Left forelimb (tissue), 1 donor: ENCODE data around the gene UTY.
"Not testable (repeated sequence)": the region's sequence is repeated elsewhere in the genome, so short reads cannot be mapped to it uniquely, and the experiment has no call there.

Source experiments
- DNase-seq: peaks from one replicate; pipeline ENCODE4 v3.0.0-alpha.2; 2018; ENCODE audit warnings: low spot score

The UTY gene

DNA sequence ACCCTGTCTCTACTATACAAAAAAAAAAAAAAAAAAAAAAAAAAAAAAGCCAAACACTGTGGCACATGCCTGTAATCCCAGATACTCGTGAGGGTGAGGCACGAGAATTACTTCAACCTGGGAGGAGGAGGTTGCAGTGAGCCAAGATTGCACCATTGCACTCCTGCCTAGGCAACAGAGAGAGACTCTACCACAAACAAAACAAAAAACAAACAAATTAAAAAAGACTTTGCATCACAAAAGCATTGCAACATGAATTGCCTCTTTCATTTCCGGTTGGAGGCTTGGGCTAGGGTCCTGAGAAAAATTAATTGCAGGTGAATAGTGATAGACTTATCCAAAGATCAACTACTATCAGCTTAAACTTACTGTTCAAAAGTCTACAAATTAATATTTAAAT lies 180.4 kb downstream of the UTY start:
- no peak for DNase-seq

DNA sequence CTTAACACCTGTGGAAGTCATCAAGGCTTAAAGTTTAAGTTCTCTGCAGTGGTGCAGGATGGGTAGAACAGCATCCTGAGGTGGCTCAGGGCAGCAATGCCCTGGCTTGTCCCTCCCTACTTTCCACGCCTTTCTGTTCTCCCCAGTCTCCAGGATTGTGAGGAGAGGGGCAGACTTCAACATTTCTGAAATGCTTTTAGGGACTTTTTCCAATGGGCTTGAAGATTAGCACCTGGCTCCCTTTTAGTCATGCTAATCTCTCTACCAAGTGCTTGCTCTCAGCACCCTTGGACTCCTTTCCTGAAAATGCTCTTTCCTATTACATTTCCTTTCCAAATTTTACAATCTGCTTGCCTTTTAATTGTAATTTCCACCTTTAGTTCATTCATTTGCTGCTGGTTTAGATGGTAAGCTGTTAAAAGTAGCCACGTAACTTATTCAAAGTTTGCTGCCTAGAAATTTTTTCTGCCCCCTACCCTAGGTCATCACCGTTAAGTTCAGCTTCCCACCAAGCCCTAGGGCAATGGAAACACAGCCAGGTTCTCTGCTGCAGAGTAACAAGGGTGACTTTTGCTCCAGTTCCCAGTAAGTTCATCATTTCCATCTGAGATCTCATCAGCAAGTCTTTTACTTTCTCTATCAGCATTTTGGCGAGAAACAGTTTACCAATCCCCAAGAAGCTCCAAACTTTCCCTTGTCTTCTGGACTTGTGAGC lies 183.5 kb downstream of the UTY start:
- no peak for DNase-seq

DNA sequence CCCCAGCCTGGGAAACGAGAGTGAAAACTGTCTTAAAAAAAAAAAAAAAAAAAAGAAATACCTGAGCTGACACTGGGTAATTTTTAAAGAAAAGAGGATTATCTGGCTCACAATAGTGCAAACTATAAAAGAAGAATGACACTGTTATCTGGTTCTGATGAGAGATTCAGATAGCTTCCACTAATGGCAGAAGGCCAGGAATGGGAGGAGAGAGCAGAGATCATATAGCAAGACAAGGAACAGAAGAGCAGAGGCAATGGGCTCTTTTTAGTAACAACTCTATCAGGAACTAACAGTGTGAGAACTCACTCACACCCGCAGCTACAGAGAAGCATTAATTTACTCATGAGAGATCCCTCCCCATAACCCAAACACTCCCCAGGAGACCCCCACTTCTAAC lies 184.8 kb downstream of the UTY start:
- no peak for DNase-seq

DNA sequence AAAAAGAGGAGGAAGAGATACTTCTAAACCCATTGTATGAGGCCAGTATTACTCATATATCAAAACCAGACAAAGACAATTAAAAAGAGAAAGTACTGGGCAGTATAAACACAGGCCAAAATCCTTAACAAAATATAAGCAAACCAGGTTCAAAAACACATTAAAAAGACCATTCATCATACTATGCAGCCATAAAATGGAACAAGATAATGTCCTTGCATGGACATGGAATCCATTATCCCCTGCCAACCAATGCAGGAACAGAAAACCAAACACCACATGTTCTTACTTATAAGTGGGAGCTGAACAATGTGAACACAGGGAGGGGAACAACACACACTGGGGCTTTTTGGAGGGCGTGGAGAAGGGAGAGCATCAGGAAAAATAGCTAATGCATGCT lies 188.6 kb downstream of the UTY start:
- DNase-seq, result no peak

DNA sequence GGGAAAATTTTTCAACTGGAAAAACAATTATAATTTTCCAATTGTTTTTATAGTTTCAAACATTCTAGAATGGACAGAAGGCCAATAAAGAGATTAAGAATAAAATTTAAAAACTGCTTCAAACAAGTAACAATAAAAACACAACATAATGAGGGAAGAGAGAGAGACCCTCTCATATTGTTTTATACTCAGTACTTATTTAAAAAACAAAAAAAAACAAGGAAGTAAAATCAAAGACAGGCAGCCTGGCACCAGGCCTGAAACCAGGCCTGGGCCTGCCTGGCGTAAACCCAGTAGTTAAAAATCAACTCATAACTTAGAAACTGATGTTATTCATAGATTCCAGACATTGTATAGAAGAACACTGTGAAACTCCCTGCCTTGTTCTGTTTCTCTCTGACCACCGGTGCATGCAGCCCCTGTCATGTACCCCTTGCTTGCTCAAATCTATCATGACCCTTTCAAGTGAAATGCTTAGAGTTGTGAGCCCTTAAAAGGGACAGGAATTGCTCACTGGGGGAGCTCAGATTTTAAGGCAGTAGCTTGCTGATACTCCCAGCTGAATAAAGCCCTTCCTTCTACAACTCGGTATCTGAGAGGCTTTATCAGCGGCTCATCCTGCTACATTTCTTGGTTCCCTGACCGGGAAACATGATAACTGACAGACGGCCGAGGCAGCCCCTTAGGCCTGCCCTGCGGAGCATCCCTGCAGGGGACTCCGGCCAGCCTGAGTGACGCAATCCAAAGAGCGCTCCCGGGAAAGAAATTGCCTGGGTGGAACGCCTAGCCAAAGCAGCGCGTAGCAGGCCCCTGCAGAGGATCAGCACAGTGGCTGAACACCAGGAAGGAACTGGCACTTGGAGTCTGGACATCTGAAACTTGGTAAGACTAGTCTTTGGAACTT lies 197.4 kb downstream of the UTY start:
- not testable (repeated sequence) for DNase-seq

DNA sequence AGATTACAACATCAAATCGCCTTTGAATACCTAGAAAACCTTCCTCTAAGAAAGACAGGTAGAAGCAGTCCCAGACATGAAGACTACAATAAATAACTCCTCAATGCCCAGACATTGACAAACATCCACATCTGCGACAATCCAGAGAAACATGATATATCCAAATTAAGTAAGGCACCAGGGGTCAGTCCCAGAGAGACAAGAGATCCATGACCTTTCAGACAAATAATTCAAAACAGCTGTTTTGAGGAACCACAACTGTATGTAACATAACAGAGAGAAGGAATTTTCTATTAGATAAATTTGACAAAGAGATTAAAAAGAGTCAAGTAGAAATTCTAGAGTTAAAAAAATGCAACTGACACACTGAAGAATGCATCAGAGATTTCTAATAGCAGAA lies 200.3 kb downstream of the UTY start:
- DNase-seq, result no peak

DNA sequence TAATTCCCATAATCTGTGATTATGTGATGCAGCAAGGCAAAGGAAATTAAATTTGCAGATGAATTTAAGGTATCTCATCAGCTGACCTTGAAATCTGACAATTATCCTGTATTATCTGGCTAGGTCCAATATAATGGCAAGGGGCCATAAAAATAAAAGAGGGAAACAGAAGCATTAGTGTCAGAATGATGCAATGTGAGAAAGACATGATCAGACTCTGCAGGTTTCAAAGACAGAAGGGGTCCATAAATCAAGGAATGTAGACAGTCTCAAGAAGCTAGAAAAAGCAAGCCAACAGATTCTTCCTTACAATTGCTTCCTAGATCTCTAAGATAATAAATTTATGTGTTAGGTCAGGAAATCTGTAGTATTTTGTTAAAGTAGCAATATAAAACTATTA lies 208.1 kb downstream of the UTY start:
- DNase-seq, result no peak

DNA sequence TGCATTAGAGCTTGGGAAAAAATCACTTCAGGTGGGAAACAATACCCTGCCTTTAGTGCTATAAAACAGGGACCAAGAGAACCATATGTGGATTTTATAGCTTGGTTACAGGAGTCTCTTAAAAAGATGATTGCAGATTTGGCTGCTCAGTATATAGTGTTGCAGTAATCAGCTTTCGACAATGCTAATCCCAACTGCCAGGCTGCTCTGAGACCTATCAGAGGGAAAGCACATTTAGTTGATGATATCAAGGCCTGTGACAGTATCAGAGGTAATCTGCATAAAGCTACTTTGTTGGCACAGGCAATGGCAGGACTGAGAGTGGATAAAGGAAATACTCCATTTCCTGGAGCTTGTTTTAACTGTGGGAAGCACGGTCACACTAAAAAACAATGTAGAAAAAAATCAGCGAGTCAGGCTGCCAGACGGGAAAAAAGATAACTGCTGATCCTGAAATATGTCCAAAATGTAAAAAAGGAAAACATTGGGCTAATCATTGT lies 225.8 kb downstream of the UTY start:
- not testable (repeated sequence) for DNase-seq

DNA sequence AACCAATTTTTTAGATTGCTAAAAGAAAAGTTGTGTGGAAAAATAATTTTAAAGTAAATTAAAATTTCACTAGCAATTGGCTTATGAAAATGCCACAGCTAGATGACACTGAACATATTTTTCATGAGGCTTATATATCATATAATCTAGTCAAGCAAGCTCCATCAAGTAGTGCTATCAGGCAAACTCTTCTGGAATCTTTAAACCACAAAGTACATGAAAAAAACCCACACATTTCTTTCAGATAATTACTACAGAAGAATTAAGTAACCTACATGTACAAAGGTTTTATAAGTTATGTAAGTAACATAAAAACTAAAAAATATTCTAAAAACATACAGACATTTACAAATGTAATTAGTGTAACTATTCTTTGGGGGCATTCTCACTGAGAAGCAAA lies 229.4 kb downstream of the UTY start:
- no peak for DNase-seq

DNA sequence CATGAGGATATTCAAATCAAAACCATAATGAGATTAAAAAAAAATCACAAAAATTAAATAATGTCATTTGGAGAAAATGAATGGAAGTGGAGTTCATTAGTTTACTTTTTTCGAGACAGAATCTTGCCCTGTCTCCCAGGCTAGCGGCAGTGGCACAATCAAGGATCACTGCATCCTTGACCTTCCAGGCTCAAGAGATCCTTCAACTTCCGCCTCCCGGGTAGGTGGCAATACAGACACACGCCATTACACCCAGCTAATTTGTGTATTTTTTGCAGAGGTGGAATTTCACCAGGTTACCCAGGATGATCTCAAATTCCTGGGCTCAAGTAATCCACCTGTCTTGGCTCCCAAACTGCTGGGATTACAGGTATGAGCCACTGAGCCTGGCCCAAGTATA lies 236.1 kb downstream of the UTY start:
- DNase-seq, result no peak

DNA sequence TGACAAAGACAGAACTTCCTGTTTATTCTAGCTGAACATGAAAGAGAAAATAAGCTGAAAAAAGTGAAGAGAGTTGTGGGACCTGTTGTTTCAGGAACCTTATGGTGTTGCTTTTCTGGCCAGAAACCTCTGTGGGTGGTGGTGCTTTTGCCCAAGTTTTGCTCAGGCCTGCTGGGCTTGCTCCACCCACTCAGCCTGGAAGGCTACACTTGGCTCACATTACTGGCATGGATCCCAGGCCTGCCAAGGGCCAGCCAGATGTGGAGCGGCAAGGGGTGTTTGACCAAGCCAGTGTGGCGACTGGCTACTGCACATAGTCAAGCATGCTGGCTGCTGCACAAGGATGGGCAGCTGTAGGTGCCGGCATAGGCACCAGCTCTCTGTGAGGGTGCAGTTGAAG lies 245.9 kb downstream of the UTY start:
- no peak for DNase-seq

DNA sequence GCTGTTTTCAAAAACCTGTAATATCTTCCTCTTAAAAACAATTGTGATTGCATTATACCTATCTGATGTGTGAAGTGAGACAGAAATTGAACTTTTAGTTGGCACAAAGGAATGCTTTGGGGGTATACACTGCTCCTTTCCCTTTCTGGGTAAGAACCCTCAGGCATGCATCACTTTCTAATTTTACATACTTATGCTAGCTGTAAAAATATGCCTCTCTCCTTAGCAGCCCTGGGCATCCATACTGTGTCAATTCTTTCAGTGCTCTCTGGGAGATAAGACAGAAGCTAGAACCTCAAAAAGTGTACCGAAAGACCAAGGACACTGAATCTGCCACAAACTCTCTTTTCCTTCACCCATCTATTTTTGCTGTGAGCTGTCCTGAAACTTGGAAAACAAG lies 246.7 kb downstream of the UTY start:
- DNase-seq, result no peak

DNA sequence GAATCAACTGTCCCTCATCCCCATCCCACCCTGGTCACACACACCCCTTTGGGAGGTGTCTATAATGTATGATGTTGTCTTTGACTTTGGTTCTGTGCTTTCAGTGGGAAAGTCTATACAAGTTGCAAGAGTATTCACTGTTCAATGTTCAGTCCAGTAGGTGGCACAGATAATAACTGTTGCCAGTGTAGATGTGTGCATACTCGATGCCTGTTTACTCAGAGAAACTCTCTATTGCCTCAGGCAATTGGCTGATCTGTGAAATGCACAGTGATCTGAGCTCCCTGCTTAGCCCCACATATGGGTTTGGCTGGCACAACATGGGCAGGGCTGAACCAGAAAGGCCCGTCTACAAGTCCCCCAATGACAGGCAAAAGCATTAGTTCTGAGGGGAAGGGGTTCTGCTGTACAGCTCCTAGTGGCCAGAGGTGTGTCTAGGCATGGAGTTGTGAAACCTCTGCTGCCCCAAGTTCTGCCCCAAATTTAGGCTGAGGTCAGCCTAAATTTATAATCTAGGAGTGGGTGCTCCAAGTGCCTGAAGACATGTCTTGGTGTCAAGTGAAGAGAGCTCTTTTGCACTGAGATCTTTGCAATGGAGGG lies 252.4 kb downstream of the UTY start:
- DNase-seq, result no peak

DNA sequence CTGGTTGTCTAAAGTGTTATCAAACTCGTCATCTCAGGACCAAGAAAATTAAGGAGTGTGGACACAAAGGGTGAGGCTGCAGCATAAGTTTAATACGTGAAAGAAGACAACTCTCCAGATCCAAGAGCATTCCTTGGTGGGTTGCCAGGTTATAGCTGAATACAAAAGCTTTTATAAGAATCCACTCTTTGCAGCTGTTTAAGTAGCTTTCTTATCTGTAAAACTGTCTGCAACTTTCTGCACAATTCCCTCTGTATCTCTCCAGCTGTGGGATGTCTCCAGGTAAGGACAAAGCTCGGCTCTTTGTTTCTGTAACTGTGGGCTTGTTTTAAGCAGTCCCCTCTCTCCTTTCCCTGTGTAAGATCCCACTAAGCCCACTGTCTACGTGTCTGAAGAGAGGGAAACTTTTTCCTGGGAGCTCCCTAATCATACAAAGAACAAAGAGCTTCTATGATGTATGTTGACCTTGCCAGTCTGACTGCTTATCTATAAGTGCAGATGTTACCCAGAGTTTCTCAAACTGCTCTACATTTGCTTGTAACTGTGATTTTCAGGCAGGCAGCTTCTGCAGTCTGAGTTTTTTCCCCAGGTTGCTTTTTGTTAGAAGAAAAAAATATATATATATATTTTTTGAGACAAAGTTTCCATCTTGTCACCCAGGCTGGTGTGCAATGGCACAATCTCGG lies 268.7 kb downstream of the UTY start:
- no peak for DNase-seq

DNA sequence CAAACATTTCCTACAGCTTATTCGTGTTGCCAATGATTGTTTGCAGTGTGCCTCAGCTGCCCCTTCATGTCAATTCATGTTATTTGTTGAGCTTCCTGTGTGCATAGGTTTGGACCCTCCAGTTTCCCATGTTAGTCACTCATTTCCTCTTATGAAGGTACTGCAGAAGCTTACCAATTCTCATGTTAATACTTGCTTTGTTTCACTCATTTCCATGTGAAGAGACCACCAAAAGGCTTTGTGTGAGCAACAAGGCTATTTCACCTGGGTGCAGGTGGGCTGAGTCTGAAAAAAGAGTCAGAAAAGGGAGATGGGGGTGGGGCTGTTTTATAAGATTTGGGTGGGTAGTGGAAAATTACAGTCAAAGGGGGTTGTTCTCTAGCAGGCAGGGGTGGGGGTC lies 274.6 kb downstream of the UTY start:
- no peak for DNase-seq
